Bone marrow (tissue), 2 donors: ENCODE data around the gene TRAF3IP3.
"Not testable (repeated sequence)": the region's sequence is repeated elsewhere in the genome, so short reads cannot be mapped to it uniquely, and the experiment has no call there.

Source experiments
- DNase-seq, 2 donors: peaks; one replicate each; lab custom pipeline; 2025; lab: John Stamatoyannopoulos, UW

TRAF3IP3 gene

DNA sequence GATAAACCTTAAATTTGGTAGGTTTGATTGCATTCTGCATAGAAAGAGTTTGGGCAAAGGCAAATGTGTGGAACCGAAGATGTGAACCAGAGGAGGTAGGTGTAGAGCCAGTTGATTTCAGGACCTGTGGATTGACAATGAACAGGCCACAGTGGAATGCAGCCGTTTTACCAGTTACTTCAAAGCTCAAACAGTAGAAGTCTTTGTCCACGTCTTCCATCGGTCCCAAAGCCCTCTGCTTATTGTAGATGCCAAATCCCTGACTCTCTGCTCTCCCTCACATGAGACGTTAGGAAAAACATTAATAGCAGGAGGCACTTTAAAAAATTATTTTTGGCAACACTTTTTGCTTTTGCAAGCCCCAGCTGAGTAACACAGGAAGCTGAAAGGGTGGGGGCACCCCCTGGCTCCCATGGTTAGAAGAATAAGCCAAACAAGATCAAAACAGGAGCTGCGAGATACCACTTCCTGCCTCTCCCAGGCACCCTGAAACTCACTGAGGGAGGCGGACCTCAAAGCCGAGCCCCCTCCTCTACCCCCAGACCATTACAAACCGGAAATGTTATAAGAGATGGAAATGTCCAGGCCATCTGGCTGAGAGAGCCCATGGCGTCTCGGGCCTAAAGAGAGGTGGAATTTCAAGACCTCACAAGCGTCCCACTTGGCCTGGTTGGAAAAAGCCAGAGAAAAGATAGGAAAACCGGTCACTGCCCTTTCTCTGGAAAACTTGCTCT is 13.5 kb downstream of the TRAF3IP3 start:
- DNase-seq, result peak; percentile 55 to 71

GRCh38 chr1:209769971-209770370 is 14.1 kb downstream of the TRAF3IP3 start:
- peak in 1 of 2 donors; percentile 9 for DNase-seq

DNA sequence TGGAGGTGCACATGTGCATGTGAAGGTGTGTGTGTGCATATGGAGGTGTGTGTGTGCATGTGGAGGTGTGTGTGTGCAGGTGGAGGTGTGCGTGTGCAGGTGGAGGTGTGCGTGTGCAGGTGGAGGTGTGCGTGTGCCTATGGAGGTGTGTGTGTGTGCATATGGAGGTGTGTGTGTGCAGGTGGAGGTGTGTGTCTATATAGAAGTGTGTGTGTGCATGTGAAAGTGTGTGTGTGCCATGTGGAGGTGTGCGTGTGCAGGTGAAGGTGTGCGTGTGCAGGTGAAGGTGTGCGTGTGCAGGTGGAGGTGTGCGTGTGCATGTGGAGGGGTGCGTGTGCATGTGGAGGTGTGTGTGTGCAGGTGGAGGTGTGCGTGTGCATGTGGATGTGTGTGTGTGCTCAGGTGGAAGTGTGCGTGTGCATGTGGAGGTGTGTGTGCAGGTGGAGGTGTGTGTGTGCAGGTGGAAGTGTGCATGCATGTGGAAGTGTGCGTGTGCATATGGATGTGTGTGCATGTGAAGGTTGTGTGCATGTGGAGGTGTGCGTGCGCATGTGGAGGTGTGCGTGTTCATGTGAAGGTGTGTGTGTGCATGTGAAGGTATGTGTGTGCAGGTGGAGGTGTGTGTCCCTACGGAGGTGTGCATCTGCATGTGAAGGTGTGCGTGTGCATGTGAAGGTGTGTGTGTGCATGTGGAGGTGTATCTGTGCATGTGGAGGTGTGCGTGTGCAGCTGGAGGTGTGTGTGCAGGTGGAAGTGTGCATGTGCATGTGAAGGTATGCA is 15.0 kb downstream of the TRAF3IP3 start:
- no peak for DNase-seq

GRCh38 chr1:209772126-209772525 is 16.3 kb downstream of the TRAF3IP3 start:
- DNase-seq, result no peak

DNA sequence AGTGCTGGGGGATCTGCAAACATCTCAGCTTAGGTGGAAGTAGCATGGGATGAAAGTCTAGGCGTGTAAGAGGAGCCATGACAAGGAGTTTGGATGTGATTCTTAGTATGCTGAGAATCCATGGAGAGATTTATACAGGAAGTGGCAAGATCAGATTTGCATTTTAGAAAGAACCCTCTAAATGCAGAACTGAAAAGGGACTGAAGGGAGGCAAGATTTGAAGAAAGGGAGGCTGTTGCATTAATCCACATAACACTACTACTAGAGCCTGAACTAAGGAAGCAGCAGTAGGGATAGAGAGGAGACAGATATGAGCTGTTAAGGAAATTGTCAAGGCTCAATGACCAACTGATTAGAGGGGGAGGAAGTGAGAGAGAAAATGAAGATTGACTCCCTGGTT is 18.7 kb downstream of the TRAF3IP3 start:
- DNase-seq, result no peak

DNA sequence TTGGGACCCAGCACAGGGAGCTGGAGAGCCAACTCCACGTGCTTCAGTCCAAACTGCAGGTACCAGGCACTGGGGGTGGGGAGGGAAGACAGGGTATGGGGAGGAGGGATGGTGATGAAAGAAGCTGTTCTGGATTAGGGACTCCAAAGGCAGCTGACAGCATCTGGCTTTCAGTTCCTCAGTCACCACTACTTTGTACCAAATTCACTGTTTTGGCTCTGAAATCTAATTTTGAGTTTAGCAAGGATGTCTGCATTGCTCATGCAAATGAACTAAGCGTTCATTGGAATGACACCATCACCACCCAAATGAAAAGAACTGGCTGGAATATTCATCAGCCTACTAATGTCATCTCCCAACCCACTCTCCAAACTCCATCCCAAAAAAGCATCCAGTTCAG is 19.8 kb downstream of the TRAF3IP3 start:
- no peak for DNase-seq

- DNase-seq, result no peak
Observed at GRCh38 chr1:209777587-209777986, 21.7 kb downstream of the TRAF3IP3 start.

DNA sequence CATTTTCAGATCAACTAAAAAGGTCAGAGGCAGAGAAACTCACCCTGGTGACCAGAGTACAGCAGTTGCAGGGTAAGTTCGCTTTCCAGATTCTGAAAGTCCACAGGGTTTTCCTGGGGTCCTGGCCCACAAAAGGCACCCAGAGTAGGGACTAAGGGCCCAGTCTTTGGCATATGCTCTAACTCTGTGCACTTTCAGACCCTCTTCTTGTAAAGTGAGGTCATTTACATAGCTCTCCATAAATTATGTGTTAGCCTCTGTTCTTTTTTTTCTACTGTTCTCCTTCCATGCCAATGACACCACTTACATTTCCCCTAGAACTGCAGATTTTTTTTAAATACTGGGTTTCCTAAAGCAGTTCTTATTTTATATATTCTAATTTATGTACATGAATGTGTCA is 22.2 kb downstream of the TRAF3IP3 start:
- no peak for DNase-seq

DNA sequence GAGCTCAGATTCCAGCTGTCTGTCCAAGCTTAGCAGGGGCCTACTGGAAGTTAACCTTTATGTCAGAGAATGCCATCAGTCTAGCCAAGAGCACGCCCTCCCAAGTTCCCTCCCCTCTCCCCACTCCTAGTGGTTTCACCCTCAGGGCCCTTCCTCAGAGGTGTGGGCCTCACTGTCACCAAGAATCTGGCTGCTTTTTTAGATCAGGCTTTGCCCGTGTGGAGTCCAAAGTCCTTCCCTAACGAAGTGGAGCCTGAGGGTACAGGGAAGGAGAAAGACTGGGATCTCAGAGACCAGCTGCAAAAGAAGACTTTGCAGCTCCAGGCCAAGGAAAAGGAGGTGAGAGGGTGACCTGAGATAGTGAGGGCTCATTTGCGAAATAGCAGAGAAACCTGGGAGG is 24.4 kb downstream of the TRAF3IP3 start:
- no peak for DNase-seq

DNA sequence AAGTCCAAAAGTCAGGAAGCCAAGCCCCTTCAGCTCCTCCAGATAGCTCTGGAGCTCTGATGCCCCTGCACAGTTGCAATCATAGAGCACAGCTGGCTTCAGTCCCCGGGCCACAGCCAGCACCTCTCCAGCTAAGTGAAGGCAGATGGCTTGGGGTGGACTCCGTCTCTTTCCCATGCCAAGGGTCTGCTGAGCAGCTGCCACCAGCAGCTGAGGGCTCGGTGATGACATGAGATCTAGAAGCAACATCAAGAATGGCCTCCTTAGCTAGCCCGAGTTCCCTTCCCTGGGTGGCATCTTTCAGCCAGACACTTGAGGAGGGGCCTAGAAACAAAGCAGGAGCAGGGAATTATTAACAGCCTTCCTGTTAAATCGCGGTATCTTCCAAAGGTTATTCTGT is 27.5 kb downstream of the TRAF3IP3 start:
- no peak for DNase-seq

- DNase-seq, result peak; percentile 96 to 99
Observed at GRCh38 chr1:209784265-209785169, 28.7 kb downstream of the TRAF3IP3 start, which contains the start of gene C1orf74. Gene C1orf74, minus strand, starts transcription at chr1:209784559. Its CDS starts 925 bp downstream, at chr1:209783634.

DNA sequence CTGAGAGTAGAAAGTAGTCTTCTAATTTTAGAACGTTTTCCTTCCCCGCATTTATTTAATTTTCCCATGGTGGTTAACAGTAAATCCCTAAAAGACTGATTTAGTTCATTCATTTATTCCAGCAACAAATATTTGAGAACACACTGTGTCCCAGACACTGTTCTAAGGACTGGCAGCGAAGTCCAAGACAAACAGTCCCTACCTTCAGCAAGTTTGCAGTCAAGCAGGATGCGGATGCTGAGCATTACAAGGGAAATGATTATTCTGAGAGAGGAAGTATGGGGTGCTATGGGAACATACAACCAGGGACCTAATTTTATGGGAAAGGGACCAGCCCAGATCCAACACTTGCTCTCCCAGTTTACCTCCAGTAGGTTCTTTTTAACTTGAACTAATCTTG is 29.7 kb downstream of the TRAF3IP3 start:
- no peak for DNase-seq

GRCh38 chr1:209786146-209786545 is 30.3 kb downstream of the TRAF3IP3 start:
- no peak for DNase-seq

DNA sequence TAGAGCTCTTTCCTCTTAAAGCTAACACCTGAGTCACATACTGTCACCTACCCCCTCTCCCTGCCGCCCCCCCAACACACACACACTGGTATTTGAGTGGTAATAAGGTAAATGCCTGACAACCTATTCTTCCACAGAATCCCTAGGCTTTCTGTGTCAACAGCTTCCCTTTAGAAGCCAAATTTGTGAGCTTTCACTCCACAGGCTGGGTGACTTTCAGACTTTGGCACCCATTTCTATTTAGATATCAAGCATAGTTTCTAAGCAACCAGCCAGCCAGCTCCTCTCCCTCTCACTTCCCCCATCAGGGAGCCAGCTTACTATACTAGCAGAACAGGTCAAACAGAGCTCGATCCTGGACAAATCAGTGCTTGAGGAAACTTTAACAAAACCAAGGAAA is 31.7 kb downstream of the TRAF3IP3 start:
- no peak for DNase-seq

DNA sequence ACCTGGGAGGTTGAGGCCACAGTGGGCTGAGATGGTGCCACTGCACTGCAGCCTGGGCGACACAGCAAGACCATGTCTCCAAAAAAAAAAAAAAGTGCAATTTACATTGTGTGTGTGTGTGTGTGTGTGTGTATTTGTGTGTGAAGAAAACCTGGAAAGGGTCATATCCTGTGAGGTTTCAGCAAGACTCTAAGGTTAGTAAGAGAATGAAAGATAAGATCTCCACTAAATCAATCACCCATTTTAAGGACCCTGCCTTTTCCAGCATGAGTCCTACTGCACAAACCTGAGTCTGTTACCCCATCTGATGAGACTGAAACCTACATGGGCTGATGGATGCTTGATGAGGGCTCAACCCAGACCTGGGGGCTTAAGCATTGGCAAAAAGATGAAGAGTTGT is 33.4 kb downstream of the TRAF3IP3 start:
- DNase-seq, result no peak

DNA sequence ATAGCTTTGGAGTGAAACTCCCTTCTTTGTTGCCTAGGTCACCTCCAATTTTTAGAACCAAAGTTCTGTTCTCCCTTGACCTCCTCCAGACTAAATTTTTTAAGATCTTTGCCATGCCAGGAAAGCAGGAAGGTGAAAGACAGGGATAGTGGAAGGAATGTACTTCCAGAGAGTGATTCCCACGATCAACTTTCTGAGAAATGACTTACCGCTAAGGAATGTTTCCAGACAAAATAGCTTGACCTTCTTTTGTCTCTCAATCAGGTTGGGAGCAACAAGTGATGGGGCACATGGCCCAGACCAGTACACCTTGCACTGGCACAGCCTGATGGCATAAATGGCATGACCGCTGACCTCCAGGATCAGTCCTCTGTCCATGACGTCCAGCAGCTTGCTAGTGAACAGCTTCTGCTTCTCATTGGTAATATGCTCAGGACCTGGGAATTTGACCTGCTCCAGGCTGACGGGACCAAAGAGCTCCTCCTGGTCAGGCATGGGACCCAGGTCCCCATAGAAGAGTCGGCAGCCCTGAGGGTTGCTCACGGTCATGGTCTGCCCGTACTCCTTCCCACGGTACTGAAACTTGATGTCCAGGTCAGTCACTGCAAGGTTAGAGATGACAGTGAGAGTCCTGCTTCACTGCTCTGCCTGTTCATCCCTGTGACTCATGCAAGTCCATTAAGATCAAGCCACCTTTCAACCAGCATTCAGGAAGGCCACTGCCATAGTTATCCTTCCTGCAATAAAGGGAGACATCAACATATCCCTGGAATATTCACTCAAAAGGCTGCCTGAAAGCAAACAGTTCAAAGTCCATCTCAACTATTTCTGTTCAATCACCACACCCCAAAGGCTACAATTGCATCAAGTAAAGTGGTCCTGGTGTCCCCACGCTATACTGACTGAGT is 34.7 kb downstream of the TRAF3IP3 start:
- no peak for DNase-seq

DNA sequence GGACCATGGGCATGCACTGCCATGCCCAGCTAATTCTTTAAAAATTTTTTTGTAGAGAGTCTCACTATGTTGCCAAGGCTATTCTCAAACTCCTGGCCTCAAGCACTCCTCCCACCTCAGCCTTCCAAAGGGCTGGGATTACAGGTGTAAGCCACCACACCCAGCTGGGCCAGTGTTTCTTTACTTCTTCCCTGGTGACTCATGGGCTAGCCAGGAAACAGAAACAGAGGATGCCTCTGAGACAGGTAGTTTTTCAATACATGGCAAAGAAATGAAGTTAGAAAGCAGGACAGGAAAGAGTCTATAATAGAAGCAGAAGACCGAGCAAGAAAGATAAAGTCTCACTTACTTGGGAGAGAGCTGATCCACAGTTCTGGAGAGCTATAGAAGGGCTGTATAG is 36.1 kb downstream of the TRAF3IP3 start:
- no peak for DNase-seq

DNA sequence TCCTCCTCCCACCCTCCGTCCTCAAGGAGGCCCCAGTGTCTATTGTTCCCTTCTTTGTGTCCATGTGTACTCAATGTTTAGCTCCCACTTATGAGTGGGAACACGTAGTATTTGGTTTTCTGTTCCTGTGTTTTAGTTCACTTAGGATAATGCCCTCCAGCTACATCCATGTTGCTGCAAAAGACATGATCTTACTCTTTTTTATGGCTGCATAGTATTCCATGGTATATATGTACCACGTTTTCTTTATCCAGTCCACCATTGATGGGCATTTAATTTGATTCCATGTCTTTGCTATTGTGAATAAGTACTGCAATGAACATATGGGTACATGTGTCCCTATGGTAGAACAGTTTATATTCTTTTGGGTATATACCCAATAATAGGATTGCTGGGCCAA is 37.9 kb downstream of the TRAF3IP3 start:
- DNase-seq, result not testable (repeated sequence)

GRCh38 chr1:209797978-209798639 is 42.3 kb downstream of the TRAF3IP3 start:
- no peak for DNase-seq

GRCh38 chr1:209800984-209801834 is 45.4 kb downstream of the TRAF3IP3 start:
- no peak for DNase-seq
